ENCODE results near the gene ZNF672.
"Not testable (repeated sequence)": the region's sequence is repeated elsewhere in the genome, so short reads cannot be mapped to it uniquely, and the experiment has no call there.

The ZNF672 gene

GRCh38 chr1:248837781-248838356, at the start of gene ZNF672:
TSS of gene ZNF672 (plus strand) at chr1:248838224. CDS start at chr1:248847275, 9,051 bp downstream.
- Histone ChIP-seq H3K9me3 (no peaks in the 10 kb centered on the region), H3K27ac (peak within 1 kb of the TSS; percentile 98), H3K4me3 (peak within 1 kb of the TSS; percentile 96), H3K36me3 (peaks cover 10% of the 10 kb centered on the region), H3K27me3 (no peaks in the 10 kb centered on the region), H3K9ac (peak within 1 kb of the TSS; percentile 98), H3K4me2 (peak within 1 kb of the TSS; percentile 95), H4K20me1 (peaks cover 32% of the 10 kb centered on the region), H3K4me1 (peaks cover 63% of the 10 kb centered on the region)
- TF ChIP-seq Cebpa-rat (IDR thresholded peaks at IDR 0.05), result no peak

- H3K9me3 ChIP-seq, result peaks cover 11% of the 10 kb centered on the region; the same call in 1 of the 2 replicates
- no peak overlapping the region; the same call in 1 of the 2 replicates for H3K9ac ChIP-seq
- H3K27ac ChIP-seq, result peak overlapping the region; percentile 63
- H3K4me3 ChIP-seq, result peak overlapping the region; percentile 49; the same call in 1 of the 2 replicates
- no peaks in the 10 kb centered on the region for H3K27me3 ChIP-seq
- TF ChIP-seq Cebpa-rat (IDR thresholded peaks at IDR 0.05), result no peak
- no peaks in the 10 kb centered on the region for H4K20me1 ChIP-seq
- no peaks in the 10 kb centered on the region for H3K36me3 ChIP-seq
- peak overlapping the region; percentile 91 for H3K4me2 ChIP-seq
- H3K4me1 ChIP-seq, result peaks cover 100% of the 10 kb centered on the region
These were observed 49.7 kb upstream of the ZNF672 start for GRCh38 chr1:248788327-248788726.

GRCh38 chr1:248789337-248789736, 48.7 kb upstream of the ZNF672 start:
- H3K4me1 ChIP-seq, result peaks cover 100% of the 10 kb centered on the region

GRCh38 chr1:248790456-248790855, 47.6 kb upstream of the ZNF672 start:
- Histone ChIP-seq H3K9ac (no peak overlapping the region), H3K4me1 (peaks cover 91% of the 10 kb centered on the region), H3K27me3 (no peaks in the 10 kb centered on the region), H3K27ac (peak overlapping the region; percentile 91), H4K20me1 (no peaks in the 10 kb centered on the region), H3K4me2 (peak overlapping the region; percentile 91), H3K36me3 (no peaks in the 10 kb centered on the region; the same call in 1 of the 2 replicates), H3K9me3 (peaks cover 18% of the 10 kb centered on the region), H3K4me3 (no peak overlapping the region)
- no peak for TF ChIP-seq Cebpa-rat (IDR thresholded peaks at IDR 0.05)

More at GRCh38 chr1:248789337-248789736, 48.7 kb upstream of the ZNF672 start:
- H3K36me3 ChIP-seq, H3K4me3 ChIP-seq, H3K27me3 ChIP-seq, H3K9ac ChIP-seq, H4K20me1 ChIP-seq, H3K9me3 ChIP-seq: not testable (repeated sequence)
- peak overlapping the region; percentile 91 for H3K4me2 ChIP-seq
- H3K27ac ChIP-seq, result peak overlapping the region; percentile 63; the same call in 1 of the 2 replicates

- peak overlapping the region; percentile 91 for H3K4me2 ChIP-seq
- no peaks in the 10 kb centered on the region for H3K27me3 ChIP-seq
- H3K4me3 ChIP-seq, result no peak overlapping the region
- H3K36me3 ChIP-seq, result no peaks in the 10 kb centered on the region; the same call in 1 of the 2 replicates
- peaks cover 24% of the 10 kb centered on the region for H3K9me3 ChIP-seq
- no peak overlapping the region for H3K9ac ChIP-seq
- H3K4me1 ChIP-seq, result peaks cover 86% of the 10 kb centered on the region
- TF ChIP-seq Cebpa-rat (IDR thresholded peaks at IDR 0.05), result no peak
- H4K20me1 ChIP-seq, result no peaks in the 10 kb centered on the region
- peak overlapping the region; percentile 91 for H3K27ac ChIP-seq
These were observed 47.0 kb upstream of the ZNF672 start for GRCh38 chr1:248791010-248791409.

GRCh38 chr1:248792342-248792741, 45.7 kb upstream of the ZNF672 start:
- H3K36me3 ChIP-seq, result no peaks in the 10 kb centered on the region; the same call in 1 of the 2 replicates
- peak overlapping the region; percentile 91 for H3K27ac ChIP-seq
- peaks cover 35% of the 10 kb centered on the region for H3K9me3 ChIP-seq
- peaks cover 72% of the 10 kb centered on the region for H3K4me1 ChIP-seq
- TF ChIP-seq Cebpa-rat (IDR thresholded peaks at IDR 0.05), result no peak
- no peaks in the 10 kb centered on the region for H3K27me3 ChIP-seq
- H4K20me1 ChIP-seq, result no peaks in the 10 kb centered on the region
- peak overlapping the region; percentile 23; the same call in 1 of the 2 replicates for H3K4me3 ChIP-seq
- H3K4me2 ChIP-seq, result peak overlapping the region; percentile 91
- H3K9ac ChIP-seq, result peak overlapping the region; percentile 70; the same call in 1 of the 2 replicates

GRCh38 chr1:248793592-248793991, 44.4 kb upstream of the ZNF672 start:
- no peaks in the 10 kb centered on the region; the same call in 1 of the 2 replicates for H3K36me3 ChIP-seq
- H3K27ac ChIP-seq, result peak overlapping the region; percentile 91
- H3K9me3 ChIP-seq, result peaks cover 43% of the 10 kb centered on the region
- peaks cover 66% of the 10 kb centered on the region for H3K4me1 ChIP-seq
- H3K9ac ChIP-seq, result no peak overlapping the region
- H3K27me3 ChIP-seq, result no peaks in the 10 kb centered on the region
- no peak for TF ChIP-seq Cebpa-rat (IDR thresholded peaks at IDR 0.05)
- H4K20me1 ChIP-seq, result no peaks in the 10 kb centered on the region
- H3K4me2 ChIP-seq, result peak overlapping the region; percentile 91
- H3K4me3 ChIP-seq, result 0 out of 2 replicates have a peak overlapping the region, but pooled peaks have one; percentile 1

GRCh38 chr1:248794663-248795062, 43.4 kb upstream of the ZNF672 start:
- peaks cover 43% of the 10 kb centered on the region for H3K9me3 ChIP-seq

GRCh38 chr1:248798791-248799190, 39.2 kb upstream of the ZNF672 start:
- no peak overlapping the region for H3K27ac ChIP-seq
- H3K4me1 ChIP-seq, result peaks cover 25% of the 10 kb centered on the region
- no peak overlapping the region for H3K9ac ChIP-seq
- no peaks in the 10 kb centered on the region for H4K20me1 ChIP-seq
- H3K9me3 ChIP-seq, result peaks cover 63% of the 10 kb centered on the region
- no peak overlapping the region for H3K4me2 ChIP-seq
- H3K4me3 ChIP-seq, result no peak overlapping the region
- H3K27me3 ChIP-seq, result no peaks in the 10 kb centered on the region
- no peak for TF ChIP-seq Cebpa-rat (IDR thresholded peaks at IDR 0.05)
- peaks cover 5% of the 10 kb centered on the region; the same call in 1 of the 2 replicates for H3K36me3 ChIP-seq

More at GRCh38 chr1:248794663-248795062, 43.4 kb upstream of the ZNF672 start:
- H3K9ac ChIP-seq, H3K27ac ChIP-seq, H3K4me2 ChIP-seq, H3K36me3 ChIP-seq, H3K27me3 ChIP-seq, H4K20me1 ChIP-seq, H3K4me3 ChIP-seq: not testable (repeated sequence)
- peak; percentile 68; the same call in 1 of the 2 replicates for TF ChIP-seq Cebpa-rat (IDR thresholded peaks at IDR 0.05)
- H3K4me1 ChIP-seq, result peaks cover 55% of the 10 kb centered on the region

GRCh38 chr1:248800459-248800858, 37.6 kb upstream of the ZNF672 start:
- no peak for TF ChIP-seq Cebpa-rat (IDR thresholded peaks at IDR 0.05)
- Histone ChIP-seq H3K9ac (no peak overlapping the region), H3K4me2 (no peak overlapping the region), H3K27me3 (no peaks in the 10 kb centered on the region), H4K20me1 (no peaks in the 10 kb centered on the region), H3K36me3 (peaks cover 5% of the 10 kb centered on the region; the same call in 1 of the 2 replicates), H3K9me3 (peaks cover 46% of the 10 kb centered on the region), H3K27ac (no peak overlapping the region), H3K4me1 (peaks cover 33% of the 10 kb centered on the region), H3K4me3 (no peak overlapping the region)
